AG09309 (cell line): ENCODE data around the gene PRAF2.
A peak's percentile ranks its signal among the peaks of the same experiment; 100 is the strongest.

Source experiments
- DNase-seq: peaks from one replicate; pipeline ENCODE4 v3.0.0-alpha.2; 2010; ENCODE audit warnings: low read depth
- H3K4me3 ChIP-seq: 2 replicates; pipeline ENCODE4 v1.5.1; 2011; ENCODE audit warnings: mild to moderate bottlenecking, low read depth, low read length, moderate library complexity; ENCODE audit not compliant: control insufficient read depth
- CTCF ChIP-seq: IDR thresholded peaks from 2 replicates; pipeline ENCODE4 v1.5.1; 2011; ENCODE audit warnings: mild to moderate bottlenecking, low read depth, low read length, inconsistent platforms; ENCODE audit not compliant: insufficient read depth, control insufficient read depth; ENCODE audit errors: missing control alignments

PRAF2 gene

GRCh38 chrX:49075347-49075746, 1.5 kb upstream of the PRAF2 start:
- DNase-seq, result no peak
- TF ChIP-seq CTCF, result no peak
- H3K4me3 ChIP-seq, result no peak overlapping the region

- DNase-seq, result no peak
- H3K4me3 ChIP-seq, result peak overlapping the region; percentile 75
- no peak for TF ChIP-seq CTCF
Measured at GRCh38 chrX:49072712-49073095, 1.1 kb downstream of the PRAF2 start.

GRCh38 chrX:49071877-49072711, 1.7 kb downstream of the PRAF2 start:
- no peak for TF ChIP-seq CTCF
- peak overlapping the region; percentile 75 for H3K4me3 ChIP-seq
- DNase-seq, result no peak

- no peak for TF ChIP-seq CTCF
- no peak for DNase-seq
- no peak overlapping the region for H3K4me3 ChIP-seq
Measured at GRCh38 chrX:49070988-49071387, 2.8 kb downstream of the PRAF2 start.

- no peak overlapping the region for H3K4me3 ChIP-seq
- TF ChIP-seq CTCF, result no peak
- no peak for DNase-seq
Measured at GRCh38 chrX:49069038-49069437, 4.8 kb downstream of the PRAF2 start.

- H3K4me3 ChIP-seq, result no peak overlapping the region
- DNase-seq, result no peak
Measured at GRCh38 chrX:49067285-49068120, 6.3 kb downstream of the PRAF2 start.

More at GRCh38 chrX:49067285-49068120, 6.3 kb downstream of the PRAF2 start:
- TF ChIP-seq CTCF, result no peak
